ENCODE results near the gene SLC5A1. TPM values are rescaled to one million over a fixed set of nuclear protein-coding genes. Genes with fewer than 3 reads are reported as not detected.

SLC5A1 gene
- not detected for total RNA-seq

- DNase-seq: no peak
- POLR2A ChIA-PET: no interaction called here
- no peak within 1 kb of the TSS for H3K27ac Mint-ChIP-seq
- CTCF ChIA-PET: no interaction called here
- no peaks in the 10 kb centered on the region for H3K36me3 Mint-ChIP-seq (ENCODE audit: low read depth)
- no peak within 1 kb of the TSS for H3K4me3 Mint-ChIP-seq
- no peaks in the 10 kb centered on the region for H3K4me1 Mint-ChIP-seq
- H3K27me3 Mint-ChIP-seq: peaks cover 79% of the 10 kb centered on the region
- no peaks in the 10 kb centered on the region for H3K9me3 Mint-ChIP-seq
Observed at GRCh38 chr22:32042924-32043323, at the start of gene SLC5A1. TSS of gene SLC5A1 (plus strand) at chr22:32043261. CDS start at chr22:32043282, 21 bp downstream.

DNA sequence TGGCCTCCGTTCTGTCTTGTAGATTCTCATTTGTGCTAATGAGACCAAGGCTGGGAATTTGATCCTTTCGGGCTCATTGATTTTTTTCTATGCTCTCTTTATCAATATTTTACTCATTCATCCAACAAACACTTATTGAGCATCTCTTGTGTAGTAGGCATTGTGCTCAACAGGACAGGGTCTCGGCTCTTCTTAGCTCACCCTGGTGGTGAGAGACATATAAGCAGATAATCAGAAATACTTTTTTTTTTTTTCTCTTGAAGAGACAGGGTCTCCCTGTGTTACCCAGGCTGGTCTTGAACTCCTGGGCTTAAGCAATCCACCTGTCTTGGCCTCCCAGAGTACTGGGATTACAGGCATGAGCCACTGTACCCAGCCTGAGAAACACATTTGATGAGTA lies 48.0 kb upstream of the SLC5A1 start:
- H3K36me3 Mint-ChIP-seq (ENCODE audit: low read depth): no peaks in the 10 kb centered on the region
- peaks cover 30% of the 10 kb centered on the region for H3K27me3 Mint-ChIP-seq
- H3K27ac Mint-ChIP-seq: no peak overlapping the region
- ChIA-PET POLR2A (no interaction called here), CTCF (interaction anchor here (0.6 kb wide), 1 partner anchor 297 kb away, joined by 4 read pairs; no protein-coding TSS in a partner anchor)
- H3K4me1 Mint-ChIP-seq: no peaks in the 10 kb centered on the region
- DNase-seq: no peak
- no peaks in the 10 kb centered on the region for H3K9me3 Mint-ChIP-seq
- no peak overlapping the region for H3K4me3 Mint-ChIP-seq

DNA sequence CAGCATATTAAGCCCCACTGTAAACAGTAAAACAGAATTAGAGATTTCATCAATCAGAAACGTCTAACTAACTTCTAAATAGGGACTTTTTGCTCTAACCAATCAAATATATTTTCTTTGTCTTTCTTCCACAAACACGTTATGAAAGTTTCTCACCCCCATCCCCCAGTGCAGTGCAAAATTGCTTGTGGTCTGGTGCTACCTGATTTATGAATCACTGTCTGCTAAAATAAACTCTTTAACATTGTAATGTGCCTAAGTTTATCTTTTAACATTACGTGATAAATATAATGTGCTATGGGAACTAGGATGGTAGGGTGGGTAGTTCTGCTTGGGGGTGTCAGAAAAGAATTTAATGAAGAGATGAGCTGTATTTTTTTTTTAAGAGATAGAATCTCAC lies 47.3 kb upstream of the SLC5A1 start:
- Mint-ChIP-seq H3K4me1 (no peaks in the 10 kb centered on the region), H3K27me3 (peaks cover 24% of the 10 kb centered on the region), H3K4me3 (no peak overlapping the region), H3K36me3 (ENCODE audit: low read depth) (no peaks in the 10 kb centered on the region), H3K9me3 (no peaks in the 10 kb centered on the region), H3K27ac (no peak overlapping the region)
- no peak for DNase-seq
- POLR2A ChIA-PET: no interaction called here
- CTCF ChIA-PET: no interaction called here

DNA sequence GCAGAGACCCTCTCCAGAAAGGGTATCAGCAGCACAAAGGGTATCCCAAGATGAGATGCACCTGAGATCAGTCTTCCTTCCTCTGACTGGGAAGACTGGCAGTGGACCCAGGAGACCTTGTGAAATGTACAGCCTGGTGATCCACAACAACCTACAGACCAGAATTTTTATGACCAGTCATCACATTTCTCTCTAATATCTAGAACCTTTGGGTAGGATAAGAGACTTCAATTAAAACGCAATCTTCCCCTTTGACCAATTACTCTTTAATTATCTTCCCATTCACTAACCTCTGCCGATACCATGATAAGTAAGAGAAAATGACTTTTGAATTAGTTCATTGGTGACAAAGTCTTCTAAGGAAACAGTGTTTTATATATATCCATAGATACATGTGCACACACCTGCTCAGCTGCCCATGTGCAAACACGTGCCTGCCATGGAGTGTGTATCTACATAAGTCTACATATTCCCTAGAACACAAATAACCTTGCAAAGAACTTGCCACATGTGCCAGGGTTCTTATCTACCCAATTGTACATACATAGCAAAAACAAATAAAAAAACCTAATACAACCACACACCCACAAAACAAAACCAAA lies 44.2 kb upstream of the SLC5A1 start:
- Mint-ChIP-seq H3K27ac (no peak overlapping the region), H3K4me3 (no peak overlapping the region), H3K27me3 (peaks cover 19% of the 10 kb centered on the region), H3K9me3 (no peaks in the 10 kb centered on the region), H3K36me3 (ENCODE audit: low read depth) (no peaks in the 10 kb centered on the region), H3K4me1 (no peaks in the 10 kb centered on the region)
- no peak for DNase-seq
- CTCF ChIA-PET: no interaction called here
- POLR2A ChIA-PET: no interaction called here

- Mint-ChIP-seq H3K36me3 (ENCODE audit: low read depth) (no peaks in the 10 kb centered on the region), H3K4me3 (no peak overlapping the region), H3K9me3 (no peaks in the 10 kb centered on the region), H3K27me3 (peaks cover 23% of the 10 kb centered on the region), H3K27ac (no peak overlapping the region), H3K4me1 (no peaks in the 10 kb centered on the region)
- ChIA-PET POLR2A (no interaction called here), CTCF (no interaction called here)
- DNase-seq: no peak
Observed at GRCh38 chr22:32000181-32000580, 42.9 kb upstream of the SLC5A1 start.

GRCh38 chr22:32005453-32005852 lies 37.6 kb upstream of the SLC5A1 start:
- Mint-ChIP-seq H3K27ac (no peak overlapping the region), H3K27me3 (peaks cover 26% of the 10 kb centered on the region), H3K4me3 (no peak overlapping the region), H3K4me1 (no peaks in the 10 kb centered on the region), H3K9me3 (no peaks in the 10 kb centered on the region), H3K36me3 (ENCODE audit: low read depth) (no peaks in the 10 kb centered on the region)
- CTCF ChIA-PET: no interaction called here
- no peak for DNase-seq
- POLR2A ChIA-PET: no interaction called here

DNA sequence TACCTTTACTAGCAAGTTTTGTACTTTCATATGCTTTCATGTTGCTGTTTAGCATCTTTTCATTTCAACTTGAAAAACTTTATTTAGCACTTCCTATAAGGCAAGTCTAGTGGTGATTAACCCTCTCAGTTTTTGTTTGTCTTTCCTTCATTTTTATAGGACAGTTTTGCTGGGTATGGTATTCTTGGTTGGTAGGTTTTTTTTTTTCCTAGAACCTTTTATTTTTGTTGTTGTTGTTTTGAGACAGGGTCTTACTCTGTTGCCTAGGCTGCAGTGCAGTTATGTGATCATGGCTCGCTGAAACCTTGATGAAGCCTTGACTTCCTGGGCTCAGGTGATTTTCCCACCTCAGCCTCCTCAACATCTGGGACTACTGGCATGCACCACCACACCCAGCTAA lies 29.9 kb upstream of the SLC5A1 start:
- H3K27ac Mint-ChIP-seq: no peak overlapping the region
- H3K36me3 Mint-ChIP-seq (ENCODE audit: low read depth): no peaks in the 10 kb centered on the region
- no peaks in the 10 kb centered on the region for H3K4me1 Mint-ChIP-seq
- POLR2A ChIA-PET: no interaction called here
- no peak overlapping the region for H3K4me3 Mint-ChIP-seq
- CTCF ChIA-PET: no interaction called here
- H3K27me3 Mint-ChIP-seq: peaks cover 23% of the 10 kb centered on the region
- peaks cover 12% of the 10 kb centered on the region for H3K9me3 Mint-ChIP-seq
- no peak for DNase-seq

DNA sequence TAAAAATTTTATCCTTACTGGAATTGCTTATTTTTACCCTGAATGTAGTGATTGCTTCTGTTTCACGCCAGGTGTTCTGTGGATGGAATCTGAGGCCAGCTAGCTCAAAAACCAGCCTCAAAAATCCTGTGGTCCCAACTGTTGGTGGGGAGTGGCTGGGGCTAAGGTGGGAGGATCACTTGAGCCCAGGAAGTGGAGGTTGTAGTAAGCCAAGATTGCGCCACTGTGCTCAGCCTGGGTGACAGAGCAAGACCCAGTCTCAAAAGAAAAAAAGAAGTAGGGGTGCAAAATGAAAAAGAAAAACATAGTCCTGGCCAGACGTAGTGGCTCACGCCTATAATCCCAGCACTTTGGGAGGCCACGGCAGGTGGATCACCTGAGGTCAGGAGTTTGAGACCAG lies 27.0 kb upstream of the SLC5A1 start:
- POLR2A ChIA-PET: no interaction called here
- Mint-ChIP-seq H3K4me1 (peaks cover 7% of the 10 kb centered on the region), H3K36me3 (ENCODE audit: low read depth) (no peaks in the 10 kb centered on the region), H3K4me3 (no peak overlapping the region), H3K27me3 (peaks cover 27% of the 10 kb centered on the region), H3K9me3 (peaks cover 12% of the 10 kb centered on the region), H3K27ac (no peak overlapping the region)
- CTCF ChIA-PET: no interaction called here
- no peak for DNase-seq

DNA sequence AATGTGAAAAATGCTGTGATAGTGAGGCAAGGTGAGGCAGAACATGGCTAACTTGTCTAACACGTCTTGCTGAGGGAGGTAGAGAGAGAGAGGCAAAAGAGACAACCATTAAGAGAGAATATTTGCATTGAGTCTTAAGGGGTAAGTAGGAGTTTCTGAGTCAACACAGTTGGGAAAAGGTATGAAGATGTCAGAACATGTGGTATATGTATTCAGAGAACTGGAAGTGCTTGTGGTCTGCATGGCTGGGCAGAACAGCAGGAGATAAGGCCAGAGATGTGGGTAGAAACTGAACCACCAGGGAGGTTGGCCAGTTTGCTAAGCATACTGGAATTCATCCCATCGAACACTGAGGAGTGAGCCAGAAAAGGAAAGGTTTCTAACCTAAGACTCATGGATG lies 25.0 kb upstream of the SLC5A1 start:
- Mint-ChIP-seq H3K36me3 (ENCODE audit: low read depth) (no peaks in the 10 kb centered on the region), H3K4me1 (peaks cover 7% of the 10 kb centered on the region), H3K9me3 (peaks cover 10% of the 10 kb centered on the region), H3K27me3 (peaks cover 34% of the 10 kb centered on the region), H3K27ac (no peak overlapping the region), H3K4me3 (no peak overlapping the region)
- CTCF ChIA-PET: no interaction called here
- POLR2A ChIA-PET: no interaction called here
- DNase-seq: no peak

- H3K27me3 Mint-ChIP-seq: peaks cover 40% of the 10 kb centered on the region
- CTCF ChIA-PET: no interaction called here
Observed at GRCh38 chr22:32020117-32020516, 22.9 kb upstream of the SLC5A1 start.

DNA sequence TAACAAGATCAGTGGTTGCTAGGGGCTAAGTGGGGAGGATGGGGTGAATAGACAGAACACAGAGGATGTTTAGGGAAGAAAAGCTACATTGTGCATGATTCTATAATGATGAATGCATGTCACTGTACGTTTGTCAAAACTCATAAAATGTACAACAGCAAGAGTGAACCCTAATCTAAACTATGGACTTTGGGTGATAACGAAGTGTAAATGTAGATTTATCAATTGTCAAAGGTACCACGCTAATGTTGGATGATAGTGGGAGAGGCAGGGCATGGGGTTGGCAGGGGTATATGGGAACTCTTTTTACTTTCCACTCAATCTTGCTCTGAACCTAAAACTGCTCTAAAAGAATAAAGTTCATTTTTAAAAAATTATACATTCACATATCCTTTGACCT lies 21.3 kb upstream of the SLC5A1 start:
- H3K9me3 Mint-ChIP-seq: no peaks in the 10 kb centered on the region
- DNase-seq: no peak
- H3K4me1 Mint-ChIP-seq: peaks cover 7% of the 10 kb centered on the region
- no peaks in the 10 kb centered on the region for H3K36me3 Mint-ChIP-seq (ENCODE audit: low read depth)
- H3K27me3 Mint-ChIP-seq: peaks cover 44% of the 10 kb centered on the region
- no peak overlapping the region for H3K4me3 Mint-ChIP-seq
- CTCF ChIA-PET: interaction anchor here (0.7 kb wide), 1 partner anchor 367 kb away, joined by 7 read pairs; no protein-coding TSS in a partner anchor
- POLR2A ChIA-PET: no interaction called here
- no peak overlapping the region for H3K27ac Mint-ChIP-seq

More at GRCh38 chr22:32020117-32020516, 22.9 kb upstream of the SLC5A1 start:
- Mint-ChIP-seq H3K4me3 (no peak overlapping the region), H3K27ac (no peak overlapping the region), H3K9me3 (peaks cover 2% of the 10 kb centered on the region), H3K4me1 (peaks cover 7% of the 10 kb centered on the region), H3K36me3 (ENCODE audit: low read depth) (no peaks in the 10 kb centered on the region)
- DNase-seq: no peak
- POLR2A ChIA-PET: no interaction called here

GRCh38 chr22:32023251-32023827 lies 19.7 kb upstream of the SLC5A1 start:
- DNase-seq: no peak

GRCh38 chr22:32024796-32025195 lies 18.3 kb upstream of the SLC5A1 start:
- H3K27ac Mint-ChIP-seq: no peak overlapping the region
- DNase-seq: no peak
- no peaks in the 10 kb centered on the region for H3K9me3 Mint-ChIP-seq
- H3K4me3 Mint-ChIP-seq: no peak overlapping the region
- H3K36me3 Mint-ChIP-seq (ENCODE audit: low read depth): no peaks in the 10 kb centered on the region
- POLR2A ChIA-PET: no interaction called here
- CTCF ChIA-PET: no interaction called here
- H3K4me1 Mint-ChIP-seq: peaks cover 6% of the 10 kb centered on the region
- peaks cover 34% of the 10 kb centered on the region for H3K27me3 Mint-ChIP-seq

More at GRCh38 chr22:32023251-32023827, 19.7 kb upstream of the SLC5A1 start:
- Mint-ChIP-seq H3K4me3 (no peak overlapping the region), H3K4me1 (peaks cover 7% of the 10 kb centered on the region), H3K27me3 (peaks cover 33% of the 10 kb centered on the region), H3K36me3 (ENCODE audit: low read depth) (no peaks in the 10 kb centered on the region), H3K27ac (no peak overlapping the region), H3K9me3 (no peaks in the 10 kb centered on the region)
- ChIA-PET POLR2A (no interaction called here), CTCF (interaction anchor here (1.1 kb wide), 1 partner anchor 58 kb away, joined by 3 read pairs; no protein-coding TSS in a partner anchor)

GRCh38 chr22:32030518-32031247 lies 12.4 kb upstream of the SLC5A1 start:
- H3K27ac Mint-ChIP-seq: no peak overlapping the region
- POLR2A ChIA-PET: no interaction called here
- peaks cover 25% of the 10 kb centered on the region for H3K27me3 Mint-ChIP-seq
- no peak for DNase-seq
- no peaks in the 10 kb centered on the region for H3K9me3 Mint-ChIP-seq
- CTCF ChIA-PET: no interaction called here
- H3K4me1 Mint-ChIP-seq: no peaks in the 10 kb centered on the region
- no peak overlapping the region for H3K4me3 Mint-ChIP-seq
- H3K36me3 Mint-ChIP-seq (ENCODE audit: low read depth): no peaks in the 10 kb centered on the region

All from activated CD4-positive, alpha-beta memory T cell treated with anti-CD3 and anti-CD28 coated beads, Interleukin-2, amount 10 ng/mL, durations not matched to agents 7 days and 5 days (primary cell).